Neural progenitor cell (in vitro differentiated cells): Measurements from ENCODE around the gene UCHL1.

ENCODE experiments used
- CTCF ChIP-seq: fragments of 200-600 bp; sonication (generic); IDR thresholded peaks from 2 replicates; pipeline ENCODE4 v1.5.1; 2017; ENCODE audit warnings: antibody characterized with exemption, mild to moderate bottlenecking
- EZH2 ChIP-seq: fragments of 200-600 bp; sonication (generic); IDR thresholded peaks from 2 replicates; pipeline ENCODE4 v1.6.1; 2017; ENCODE audit warnings: antibody characterized with exemption, mild to moderate bottlenecking, moderate library complexity
- EZH2phosphoT487 ChIP-seq: fragments of 200-600 bp; sonication (generic); IDR thresholded peaks from 2 replicates; pipeline ENCODE4 v1.6.1; 2017; ENCODE audit warnings: antibody characterized with exemption

GRCh38 chr4:41281038-41281634 lies 24.4 kb downstream of the UCHL1 start:
- TF ChIP-seq EZH2phosphoT487 (no peak), CTCF (peak; percentile 95), EZH2 (no peak)
